PC-9 (cell line): Measurements from ENCODE around the gene MARS1.

ENCODE experiments used
- EZH2 ChIP-seq: fragments of 200-600 bp; sonication (generic); IDR thresholded peaks from 2 replicates; pipeline ENCODE4 v1.8.0; 2017; ENCODE audit warnings: antibody characterized with exemption, low read depth
- TF ChIP-seq, protein P1 (sequence below): fragments of 200-600 bp; sonication (generic); conservative IDR thresholded peaks from 2 replicates; pipeline ENCODE4 v1.6.1; 2017; ENCODE audit warnings: mixed run types, antibody characterized with exemption, mild to moderate bottlenecking, moderate library complexity

DNA sequence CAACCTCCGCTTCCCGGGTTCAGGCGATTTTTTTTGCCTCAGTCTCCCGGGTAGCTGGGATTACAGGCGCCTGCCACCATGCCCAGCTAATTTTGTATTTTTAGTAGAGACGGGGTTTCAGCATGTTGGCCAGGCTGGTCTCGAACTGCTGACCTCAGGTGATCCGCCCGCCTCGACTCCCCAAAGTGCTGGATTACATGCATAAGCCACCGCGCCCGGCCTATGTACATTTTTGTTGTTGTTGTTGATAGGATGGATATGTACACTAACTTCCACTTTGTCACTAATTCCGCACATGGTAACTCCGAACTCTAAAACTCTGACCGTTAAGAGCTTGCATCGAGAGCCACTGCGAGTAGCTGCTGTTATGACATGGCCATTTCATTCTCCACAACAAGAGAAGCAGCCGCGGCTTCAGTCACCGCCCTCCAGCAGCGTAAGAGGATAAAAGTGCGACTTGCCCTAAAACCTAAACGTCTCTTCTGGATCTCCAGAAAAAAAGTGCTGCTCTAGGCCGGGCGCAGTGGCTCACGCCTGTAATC is 742 bp upstream of the MARS1 start:
- TF ChIP-seq, protein P1, sequence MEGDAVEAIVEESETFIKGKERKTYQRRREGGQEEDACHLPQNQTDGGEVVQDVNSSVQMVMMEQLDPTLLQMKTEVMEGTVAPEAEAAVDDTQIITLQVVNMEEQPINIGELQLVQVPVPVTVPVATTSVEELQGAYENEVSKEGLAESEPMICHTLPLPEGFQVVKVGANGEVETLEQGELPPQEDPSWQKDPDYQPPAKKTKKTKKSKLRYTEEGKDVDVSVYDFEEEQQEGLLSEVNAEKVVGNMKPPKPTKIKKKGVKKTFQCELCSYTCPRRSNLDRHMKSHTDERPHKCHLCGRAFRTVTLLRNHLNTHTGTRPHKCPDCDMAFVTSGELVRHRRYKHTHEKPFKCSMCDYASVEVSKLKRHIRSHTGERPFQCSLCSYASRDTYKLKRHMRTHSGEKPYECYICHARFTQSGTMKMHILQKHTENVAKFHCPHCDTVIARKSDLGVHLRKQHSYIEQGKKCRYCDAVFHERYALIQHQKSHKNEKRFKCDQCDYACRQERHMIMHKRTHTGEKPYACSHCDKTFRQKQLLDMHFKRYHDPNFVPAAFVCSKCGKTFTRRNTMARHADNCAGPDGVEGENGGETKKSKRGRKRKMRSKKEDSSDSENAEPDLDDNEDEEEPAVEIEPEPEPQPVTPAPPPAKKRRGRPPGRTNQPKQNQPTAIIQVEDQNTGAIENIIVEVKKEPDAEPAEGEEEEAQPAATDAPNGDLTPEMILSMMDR = no peak
- no peak for TF ChIP-seq EZH2
